K562 (cell line): ENCODE results near the gene IL12RB1. TPM values are rescaled to one million over a fixed set of nuclear protein-coding genes. Genes with fewer than 3 reads are reported as not detected.

Experiments used
- AFF4 ChIP-seq: sonication (generic); formaldehyde crosslinking; IDR thresholded peaks from 2 replicates; pipeline ENCODE4 v1.8.0; 2023; ENCODE audit warnings: mild to moderate bottlenecking, missing genetic modification reagents
- ATF2 ChIP-seq: sonication (generic); formaldehyde crosslinking; IDR thresholded peaks from 2 replicates; pipeline ENCODE4 v1.8.1; 2022; ENCODE audit warnings: missing genetic modification reagents
- CBX3 ChIP-seq, 2 experiments: IDR thresholded peaks; 1 replicate in 1 of 2; 2 replicates in 1 of 2; pipeline ENCODE4 v1.6.1; 2012; ENCODE audit warnings: inconsistent platforms in 2 of 2, low read length in 2 of 2, borderline replicate concordance in 1 of 2, control low read depth in 1 of 2
- EWSR1 ChIP-seq: fragments of 450-650 bp; IDR thresholded peaks from 2 replicates; pipeline ENCODE4 v1.6.1; 2018; ENCODE audit warnings: borderline replicate concordance, mild to moderate bottlenecking, low read depth, moderate library complexity; ENCODE audit not compliant: partially characterized antibody
- HDAC8 ChIP-seq: fragments of 450-650 bp; IDR thresholded peaks from 2 replicates; pipeline ENCODE4 v1.6.1; 2016; ENCODE audit warnings: mild to moderate bottlenecking, missing genetic modification characterization, moderate library complexity, missing compliant biosample characterization
- HDGF ChIP-seq: fragments of 450-650 bp; IDR thresholded peaks from 2 replicates; pipeline ENCODE4 v1.6.1; 2016
- LEF1 ChIP-seq: fragments of 450-650 bp; IDR thresholded peaks from 2 replicates; pipeline ENCODE4 v1.6.1; 2016; ENCODE audit warnings: mild to moderate bottlenecking
- MNT ChIP-seq, 2 experiments: fragments of 450-650 bp; conservative IDR thresholded peaks; 2 replicates each; pipeline ENCODE4 v1.6.1; 2017; ENCODE audit warnings: mild to moderate bottlenecking in 2 of 2, moderate library complexity in 2 of 2
- NCOR1 ChIP-seq: fragments of 450-650 bp; IDR thresholded peaks from 2 replicates; pipeline ENCODE4 v1.6.1; 2016; ENCODE audit warnings: mild to moderate bottlenecking, moderate library complexity
- PCBP1 ChIP-seq: fragments of 200-400 bp; formaldehyde crosslinking; IDR thresholded peaks from 2 replicates; pipeline ENCODE4 v1.6.1; 2018; ENCODE audit warnings: mild to moderate bottlenecking, low read depth, low read length; ENCODE audit not compliant: poor library complexity, severe bottlenecking
- PRMT5 ChIP-seq: sonication (generic); formaldehyde crosslinking; IDR thresholded peaks from 2 replicates; pipeline ENCODE4 v1.5.0; 2020; ENCODE audit warnings: missing genetic modification reagents
- PTBP1 ChIP-seq: fragments of 200-400 bp; formaldehyde crosslinking; IDR thresholded peaks from 2 replicates; pipeline ENCODE4 v1.6.1; 2017; ENCODE audit warnings: low read depth, low read length
- SREBF1 ChIP-seq: fragments of 150-350 bp; IDR thresholded peaks from 2 replicates; pipeline ENCODE4 v1.6.1; 2014; ENCODE audit warnings: antibody characterized with exemption, low read depth, low read length, borderline replicate concordance
- SRSF9 ChIP-seq: fragments of 200-400 bp; formaldehyde crosslinking; IDR thresholded peaks from 2 replicates; pipeline ENCODE4 v1.6.1; 2017; ENCODE audit warnings: low read depth, low read length, borderline replicate concordance
- STAT6 ChIP-seq: sonication (generic); formaldehyde crosslinking; IDR thresholded peaks from 2 replicates; pipeline ENCODE4 v1.8.1; 2023; ENCODE audit warnings: mild to moderate bottlenecking, missing genetic modification reagents
- THRAP3 ChIP-seq: fragments of 450-650 bp; IDR thresholded peaks from 2 replicates; pipeline ENCODE4 v1.6.1; 2016; ENCODE audit warnings: mild to moderate bottlenecking, inconsistent platforms, borderline replicate concordance
- TSC22D4 ChIP-seq: fragments of 450-650 bp; IDR thresholded peaks from 2 replicates; pipeline ENCODE4 v1.6.1; 2016; ENCODE audit warnings: missing genetic modification characterization, missing biosample characterization, control low read depth
- ZNF232 ChIP-seq: sonication (generic); formaldehyde crosslinking; IDR thresholded peaks from 2 replicates; pipeline ENCODE4 v1.8.0; 2022; ENCODE audit warnings: mild to moderate bottlenecking, missing genetic modification reagents
- ZNF3 ChIP-seq: fragments of 250-450 bp; sonication (Bioruptor Pico); IDR thresholded peaks from 2 replicates; pipeline ENCODE4 v1.5.0; 2021; ENCODE audit warnings: mild to moderate bottlenecking, moderate library complexity
- ZNF57 ChIP-seq: fragments of 450-650 bp; formaldehyde crosslinking; IDR thresholded peaks from 2 replicates; pipeline ENCODE4 v1.4.0; 2020; ENCODE audit warnings: mild to moderate bottlenecking, moderate library complexity
- ZNF77 ChIP-seq: fragments of 250-450 bp; sonication (Bioruptor Pico); IDR thresholded peaks from 2 replicates; pipeline ENCODE4 v1.5.0; 2020
- polyA plus RNA-seq, 8 experiments: library from polyadenylated mRNA; depleted of rRNA in 4 of 8; stranded (reverse) in 5 of 8; unstranded in 3 of 8; fragments of >200 nt; fragmentation: Nextera tagmentation in 2 of 8; fragmentation: Illumina TruSeq in 1 of 8; extraction: Ambion mirVana in 2 of 8; extraction: Trizol in 1 of 8; gene quantifications; 2 replicates each; pipeline versions ENCODE4 v1.2.1 to v1.2.3, GENCODE V29; 2011 to 2014; ENCODE audit warnings: inconsistent platforms in 1 of 8, missing spikeins in 1 of 8
- total RNA-seq, 7 experiments: library from RNA; depleted of rRNA in 6 of 7; stranded (reverse); fragments of >200 nt in 6 of 7; fragmentation: Illumina TruSeq in 2 of 7; extraction: Trizol in 2 of 7; gene quantifications; 2 replicates each; pipeline versions ENCODE4 v1.2.1 to v1.2.3, GENCODE V29; 2011 to 2021; ENCODE audit warnings: low replicate concordance in 1 of 7

Gene IL12RB1
- total and polyA plus RNA-seq, 9 of the 15 experiments (the other 6 are each of a cell fraction or from before 2014, with no cell fraction given) = 0.04 to 0.07 (median 0.06) TPM; not detected in 5

GRCh38 chr19:18128805-18129204 lies 42.1 kb upstream of the IL12RB1 start (continued):
- TF ChIP-seq AFF4 = no peak
- TF ChIP-seq ZNF232 = no peak
- no peak for TF ChIP-seq ZNF57 (CRISPR knock-in tag)
- TF ChIP-seq NCOR1 = no peak
- TF ChIP-seq PRMT5 (CRISPR knock-in tag) = no peak
- TF ChIP-seq EWSR1 = no peak
- TF ChIP-seq SRSF9 = no peak
- no peak for TF ChIP-seq ZNF3 (CRISPR knock-in tag)
- no peak for TF ChIP-seq STAT6 (CRISPR knock-in tag)
- no peak for TF ChIP-seq HDAC8 (tag)
- no peak for TF ChIP-seq CBX3 (IDR thresholded peaks at IDR 0.05; ENCODE audit: borderline replicate concordance in 1 of 2, low read length in 2 of 2)
- no peak for TF ChIP-seq SREBF1
- TF ChIP-seq PTBP1 = 0 out of 2 replicates have a peak, but pooled peaks have one; percentile 67
- TF ChIP-seq ZNF77 (CRISPR knock-in tag) = no peak
- TF ChIP-seq THRAP3 = no peak
- TF ChIP-seq MNT (conservative IDR thresholded peaks at IDR 0.05) = no peak
- no peak for TF ChIP-seq LEF1
- TF ChIP-seq PCBP1 = no peak
- no peak for TF ChIP-seq TSC22D4
- TF ChIP-seq ATF2 (CRISPR knock-in tag) = no peak
- TF ChIP-seq HDGF = no peak
